Heart right ventricle (tissue), 16 donors: Measurements from ENCODE around the gene SMG6. TPM values are rescaled to one million over a fixed set of nuclear protein-coding genes. Genes with fewer than 3 reads are reported as not detected.
"Not testable (repeated sequence)": the region's sequence is repeated elsewhere in the genome, so short reads cannot be mapped to it uniquely, and the experiment has no call there.

Source experiments
- ATAC-seq, 8 donors: fragments of 200-7000 bp; cut with Tn5 transposase; one replicate each; pipeline ENCODE4 v1.9.1; 2020; ENCODE audit warnings: mild to moderate bottlenecking in 8 of 8, moderate library complexity in 8 of 8, moderate number of reproducible peaks in 1 of 8
- DNase-seq, 2 donors: peaks; one replicate each; pipeline ENCODE4 v3.0.0-alpha.2; 2020
- H3K27ac ChIP-seq, 10 donors: fragments of 200-600 bp; sonication (generic) in 2 of 10; one replicate each; pipeline versions ENCODE4 v1.5.0 to v1.8.0; 2020 to 2022; ENCODE audit warnings: mild to moderate bottlenecking in 3 of 10
- H3K27me3 ChIP-seq, 7 donors: fragments of 200-600 bp; one replicate each; pipeline ENCODE4 v1.8.0; 2021 to 2022; ENCODE audit warnings: mild to moderate bottlenecking in 2 of 7
- H3K36me3 ChIP-seq, 9 donors: fragments of 200-600 bp; sonication (generic) in 1 of 9; one replicate each; pipeline versions ENCODE4 v1.5.0 to v1.8.0; 2020 to 2022; ENCODE audit warnings: mild to moderate bottlenecking in 2 of 9
- H3K4me1 ChIP-seq, 9 donors: fragments of 200-600 bp; sonication (generic) in 1 of 9; one replicate each; pipeline versions ENCODE4 v1.5.0 to v1.8.0; 2020 to 2022; ENCODE audit warnings: mild to moderate bottlenecking in 4 of 9
- H3K4me3 ChIP-seq, 10 donors: fragments of 200-600 bp; sonication (generic) in 2 of 10; one replicate each; pipeline versions ENCODE4 v1.5.0 to v1.8.0; 2020 to 2022; ENCODE audit warnings: mild to moderate bottlenecking in 7 of 10, moderate library complexity in 2 of 10
- H3K9me3 ChIP-seq, 11 donors: fragments of 200-600 bp in 10 of 11; sonication (generic) in 2 of 11; one replicate each; pipeline versions ENCODE4 v1.5.0 to v1.8.0; 2013 to 2022; ENCODE audit warnings: mild to moderate bottlenecking in 2 of 11, control low read depth in 1 of 11, moderate library complexity in 1 of 11
- CTCF ChIP-seq, 9 donors: fragments of 200-600 bp; sonication (generic) in 2 of 9; IDR thresholded peaks; one replicate each; pipeline versions ENCODE4 v1.5.0 to v1.8.0; 2021 to 2022; ENCODE audit warnings: antibody characterized with exemption in 9 of 9, mild to moderate bottlenecking in 5 of 9, moderate library complexity in 1 of 9
- WGBS, 2 donors: extraction: QIAGEN DNeasy Blood & Tissue Kit; methylation state at CpG; one replicate each; pipeline ENCODE4 v1.1.7; 2013; ENCODE audit warnings: inconsistent platforms in 1 of 2; 5-methylcytosine and 5-hydroxymethylcytosine counted together
- intact Hi-C, 10 donors: fragments of 100-400 bp; cut with DNase I; formaldehyde crosslinking; loops; one replicate each; pipeline versions ENCODE4 v1.11.1 to v1.14.2; 2022
- polyA plus RNA-seq, 2 donors: library from polyadenylated mRNA; stranded (reverse); fragments of 200-250 nt; gene quantifications; one replicate each; pipeline ENCODE4 v1.2.3, GENCODE V29; 2013
- total RNA-seq, 10 donors: library from RNA; stranded (reverse); fragmentation: NEBNext Ultra II Directional in 3 of 10; extraction: Animal tissue kit (Norgen Biotek cat#: 25700) in 3 of 10; gene quantifications; one replicate each; pipeline versions ENCODE4 v1.2.1 to v1.2.4, GENCODE V29; 2021 to 2023
- donor health status: Arrhythmogenic right ventricular cardiomyopathy.
- donor health status: ischemic (EF 13 %, LVEDD 7.1; RV severe dilation, severe dysfunction).
- donor health status: healthy with polysubstance abuse.
- donor health status: DM: no; HTN: yes; CAD: no.
- donor health status: DM: no; HTN: no; CAD: no.
- donor health status: ischemic (EF 25% LVEDD 6.9; RV normal size, moderate dysfunction).
- donor health status: ischemic (EF 25% LVEDD 5.7; RV mildly dilated, moderate dysfunction).
- donor health status: healthy.
- donor health status: DM: yes; HTN: yes; CAD: no.
- donor health status: Ischemic cardiomyopathy.
- donor health status: ischemic (EF 35%, LVEDD 5.7; RV mildly dilated, moderate dysfunction).
- donor health status: nonischemic (EF 11% LVEDD 7.7; RV severe dilation, severe dysfunction).
- donor health status: DM: yes; HTN: yes; CAD: no.
- donor health status: PGD.
- donor health status: ischemic (EF 29% LVEDD 5.4; RV normal size, mild dysfunction).
- donor health status: nonischemic (EF 23%, LVEDD 6.1; RV moderate dilation, normal function).

Gene SMG6
- total and polyA plus RNA-seq, 12 donors = 13.6 to 28.1 (median 19.6) TPM

GRCh38 chr17:2319051-2319450 lies 15.5 kb upstream of the SMG6 start:
- TF ChIP-seq CTCF (IDR thresholded peaks at IDR 0.05) = no peak
- H3K4me1 ChIP-seq = peaks cover 0 to 5% (median 0%) of the 10 kb centered on the region in 9 donors
- DNase-seq = no peak
- no peak overlapping the region for H3K4me3 ChIP-seq
- H3K36me3 ChIP-seq = peaks cover 0 to 61% (median 17%) of the 10 kb centered on the region in 9 donors
- intact Hi-C loops = no loop called here
- no peaks in the 10 kb centered on the region for H3K27me3 ChIP-seq
- H3K9me3 ChIP-seq = no peaks in the 10 kb centered on the region
- no peak overlapping the region for H3K27ac ChIP-seq
- no peak for ATAC-seq

- TF ChIP-seq CTCF (IDR thresholded peaks at IDR 0.05) = no peak
- Histone ChIP-seq H3K27ac (no peak overlapping the region), H3K27me3 (no peaks in the 10 kb centered on the region), H3K4me1 (peaks cover 0 to 5% (median 0%) of the 10 kb centered on the region in 9 donors), H3K36me3 (peaks cover 0 to 48% (median 4%) of the 10 kb centered on the region in 9 donors), H3K9me3 (no peaks in the 10 kb centered on the region), H3K4me3 (no peak overlapping the region)
- no peak for DNase-seq
- no peak for ATAC-seq
- WGBS, 2 donors = 93 to 95% methylated on average over 3 of the region's 3 CpGs
- intact Hi-C loops = no loop called here
These were observed 14.2 kb upstream of the SMG6 start for GRCh38 chr17:2317796-2318195.

- DNase-seq, H3K4me1 ChIP-seq, intact Hi-C loops, H3K4me3 ChIP-seq, H3K9me3 ChIP-seq, H3K27ac ChIP-seq, H3K27me3 ChIP-seq, ATAC-seq: not testable (repeated sequence)
- WGBS, 2 donors = 83 to 89% methylated on average over 7 of the region's 7 CpGs
- peaks cover 0 to 39% (median 0%) of the 10 kb centered on the region in 9 donors for H3K36me3 ChIP-seq
These were observed 13.3 kb upstream of the SMG6 start for GRCh38 chr17:2316916-2317205.

GRCh38 chr17:2312736-2313135 lies 9.2 kb upstream of the SMG6 start:
- no peaks in the 10 kb centered on the region for H3K4me1 ChIP-seq
- TF ChIP-seq CTCF (IDR thresholded peaks at IDR 0.05) = no peak
- H3K27ac ChIP-seq = no peak overlapping the region
- H3K27me3 ChIP-seq = no peaks in the 10 kb centered on the region
- H3K4me3 ChIP-seq = no peak overlapping the region
- ATAC-seq = no peak
- WGBS, 2 donors = 78 to 86% methylated on average over 5 of the region's 5 CpGs
- H3K9me3 ChIP-seq = no peaks in the 10 kb centered on the region
- intact Hi-C loops = no loop called here
- peaks cover 0 to 11% (median 0%) of the 10 kb centered on the region in 9 donors for H3K36me3 ChIP-seq
- DNase-seq = no peak

GRCh38 chr17:2309338-2310154 lies 6.0 kb upstream of the SMG6 start:
- Histone ChIP-seq H3K27ac (no peak overlapping the region), H3K4me3 (no peak overlapping the region), H3K36me3 (peaks cover 0 to 10% (median 0%) of the 10 kb centered on the region in 9 donors), H3K27me3 (no peaks in the 10 kb centered on the region), H3K4me1 (peaks cover 0 to 5% (median under 1%) of the 10 kb centered on the region in 9 donors), H3K9me3 (no peaks in the 10 kb centered on the region)
- WGBS, 2 donors = 62 to 63% methylated on average over 6 of the region's 6 CpGs
- no peak for TF ChIP-seq CTCF (IDR thresholded peaks at IDR 0.05)
- no peak for DNase-seq
- intact Hi-C loops = no loop called here
- no peak for ATAC-seq
